ENCODE data around the gene LDAH.

LDAH gene

DNA sequence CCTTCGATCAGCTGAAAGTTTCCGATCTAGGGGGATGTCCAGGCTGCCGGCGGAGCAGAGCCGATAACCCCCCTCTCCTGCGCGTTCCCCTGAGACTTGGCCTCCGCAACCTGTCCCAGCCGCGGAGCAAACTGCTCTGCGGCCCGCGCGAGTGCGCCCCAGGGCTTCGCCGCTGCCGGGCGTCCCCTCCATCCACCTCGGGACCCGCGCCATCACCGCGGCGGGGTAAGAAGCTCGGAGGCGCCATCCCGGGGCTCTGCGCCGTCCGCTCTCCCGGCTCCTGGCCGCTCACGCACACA lies 156.9 kb downstream of the LDAH start:
- no peak for DNase-seq

DNA sequence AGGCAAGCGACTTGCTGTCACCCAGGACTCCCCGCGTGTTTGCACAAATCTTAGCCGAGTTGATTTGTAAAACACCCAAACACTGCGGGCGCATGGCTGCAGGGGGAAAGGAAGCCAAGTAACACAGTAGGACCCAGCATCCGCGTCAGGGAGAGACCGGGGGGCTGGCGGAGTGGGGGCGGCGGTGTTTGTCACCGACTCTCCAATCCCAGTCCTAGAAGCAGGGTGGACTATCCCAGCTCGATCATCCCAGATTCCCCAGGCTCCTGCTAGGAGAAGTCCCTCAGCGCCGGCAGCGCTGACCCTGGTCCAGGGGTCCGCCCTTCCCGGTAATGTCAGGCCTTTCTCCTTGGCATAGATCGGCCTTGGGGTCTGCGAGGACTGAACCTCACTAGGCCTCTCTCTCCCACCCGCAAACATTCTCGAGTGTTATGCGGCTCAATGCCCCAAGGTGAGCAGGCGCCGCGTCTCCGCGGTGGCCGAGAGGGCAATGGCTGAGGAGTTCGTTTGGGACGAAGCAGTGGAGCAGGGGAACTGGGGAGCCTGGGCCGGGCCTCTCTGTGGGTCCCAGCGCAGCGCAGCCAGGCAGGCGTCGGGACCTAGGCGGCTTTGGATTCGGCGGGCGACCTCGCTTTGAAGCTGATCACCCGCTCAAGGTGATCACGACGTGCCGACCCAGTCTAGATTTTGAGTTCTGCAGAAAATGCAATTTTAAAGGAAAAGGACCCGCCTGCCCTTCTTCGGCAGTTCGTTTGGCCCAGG lies 157.5 kb downstream of the LDAH start:
- DNase-seq: no peak

GRCh38 chr2:20664431-20665242 lies 158.3 kb downstream of the LDAH start:
- DNase-seq: no peak

DNA sequence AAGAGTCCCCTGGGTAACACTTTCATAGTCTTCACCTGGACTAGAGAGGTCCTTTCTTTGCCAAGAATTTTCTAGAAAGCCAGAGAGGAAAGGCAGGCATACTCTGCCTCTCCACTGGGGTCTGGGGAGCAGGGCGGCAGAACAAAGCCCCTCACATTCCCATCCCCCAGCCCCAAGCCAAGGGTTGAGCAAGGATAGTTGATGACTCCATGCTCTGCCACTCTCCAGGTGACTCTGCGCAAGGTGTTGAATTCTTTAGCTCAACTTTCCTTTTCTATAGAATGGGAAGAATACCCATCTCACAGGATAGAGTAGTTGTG lies 158.9 kb downstream of the LDAH start:
- no peak for DNase-seq

GRCh38 chr2:20663196-20664070 lies 159.5 kb downstream of the LDAH start:
- DNase-seq: no peak

- no peak for DNase-seq
Observed at GRCh38 chr2:20662308-20662937, 160.5 kb downstream of the LDAH start.

DNA sequence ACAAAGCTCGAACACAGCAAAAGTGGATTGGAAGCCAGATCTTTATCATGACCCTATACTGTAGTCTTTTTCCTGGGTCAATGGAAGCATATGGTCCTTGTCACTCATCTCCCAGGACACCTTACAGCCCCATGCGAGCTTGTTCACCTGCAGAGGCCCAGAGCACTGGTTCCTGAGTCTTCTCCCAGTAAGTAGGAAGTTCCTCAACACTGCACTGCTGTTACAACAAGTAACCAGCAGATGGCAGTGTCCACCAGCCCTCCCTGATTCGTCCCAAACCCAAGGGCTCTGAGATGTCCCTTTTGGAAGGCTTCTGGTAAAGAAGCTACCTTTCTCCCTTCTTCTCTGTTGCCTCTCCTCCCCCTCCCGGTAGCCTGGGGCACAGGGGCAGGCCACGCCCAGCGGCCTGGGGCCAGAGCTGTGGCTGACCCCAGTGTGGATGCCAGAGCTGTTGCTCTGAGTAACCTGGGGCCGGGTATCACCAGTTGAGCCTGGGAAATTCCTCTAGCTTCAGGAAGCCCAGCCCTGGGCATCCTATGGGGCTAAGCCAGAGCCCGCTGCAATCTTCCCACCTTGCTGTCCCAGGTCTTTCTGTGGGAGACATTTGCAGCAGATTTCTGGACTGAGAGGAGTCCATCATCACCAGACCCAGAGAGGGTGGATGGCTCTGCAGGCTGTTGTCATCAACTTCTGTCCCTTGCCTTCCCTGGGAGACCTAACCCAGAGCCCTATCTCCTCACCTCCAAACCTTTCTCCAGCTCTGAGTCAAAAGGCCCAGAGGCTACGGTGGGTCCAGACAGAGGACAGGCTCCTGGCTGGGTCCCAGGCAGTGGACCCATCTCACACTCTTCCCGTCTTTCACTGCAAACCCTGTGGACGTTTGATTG lies 161.2 kb downstream of the LDAH start:
- peak; percentile 80 for DNase-seq

DNA sequence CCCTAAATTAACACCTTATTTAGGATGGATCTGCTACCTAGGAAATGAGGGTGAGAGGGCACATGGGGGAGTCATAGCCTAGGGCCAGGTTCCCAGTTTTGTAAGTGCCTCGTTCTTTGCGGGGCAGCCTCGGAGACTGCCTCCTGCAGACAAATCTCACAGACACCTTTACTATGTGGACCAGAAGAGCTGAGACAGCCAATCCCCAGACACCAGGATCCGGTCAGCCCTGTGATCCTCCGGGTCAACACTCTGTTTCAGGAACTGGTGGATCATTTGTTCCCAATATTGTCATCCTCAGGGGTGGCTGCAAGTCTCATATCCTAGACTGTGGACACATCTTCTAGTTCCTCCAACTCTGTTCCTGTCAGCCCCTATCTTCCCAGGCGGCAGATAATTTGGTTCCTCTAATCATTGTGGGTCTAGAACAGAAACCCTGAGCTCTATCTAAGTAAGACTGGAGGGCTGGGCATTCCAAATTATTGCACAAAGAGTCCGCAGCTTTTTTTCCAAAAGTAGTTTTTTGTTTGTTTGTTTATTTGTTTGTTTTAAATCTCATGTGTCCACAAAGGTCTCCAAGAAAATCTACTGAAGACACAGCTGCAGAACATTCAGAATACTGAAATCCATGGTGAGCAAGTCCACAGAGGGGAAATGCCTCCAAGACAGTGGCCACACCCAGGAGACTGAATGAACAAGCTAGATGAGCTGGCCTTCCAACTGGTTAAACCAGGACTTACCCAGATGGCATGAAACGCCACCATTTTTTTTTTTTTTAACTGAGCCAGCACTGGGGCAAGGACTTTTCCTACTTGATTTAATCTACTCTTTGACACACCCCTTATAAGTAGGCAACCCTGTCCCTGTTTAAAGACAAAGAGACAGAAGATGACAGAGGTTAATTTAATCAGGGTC lies 162.1 kb downstream of the LDAH start:
- DNase-seq: no peak

DNA sequence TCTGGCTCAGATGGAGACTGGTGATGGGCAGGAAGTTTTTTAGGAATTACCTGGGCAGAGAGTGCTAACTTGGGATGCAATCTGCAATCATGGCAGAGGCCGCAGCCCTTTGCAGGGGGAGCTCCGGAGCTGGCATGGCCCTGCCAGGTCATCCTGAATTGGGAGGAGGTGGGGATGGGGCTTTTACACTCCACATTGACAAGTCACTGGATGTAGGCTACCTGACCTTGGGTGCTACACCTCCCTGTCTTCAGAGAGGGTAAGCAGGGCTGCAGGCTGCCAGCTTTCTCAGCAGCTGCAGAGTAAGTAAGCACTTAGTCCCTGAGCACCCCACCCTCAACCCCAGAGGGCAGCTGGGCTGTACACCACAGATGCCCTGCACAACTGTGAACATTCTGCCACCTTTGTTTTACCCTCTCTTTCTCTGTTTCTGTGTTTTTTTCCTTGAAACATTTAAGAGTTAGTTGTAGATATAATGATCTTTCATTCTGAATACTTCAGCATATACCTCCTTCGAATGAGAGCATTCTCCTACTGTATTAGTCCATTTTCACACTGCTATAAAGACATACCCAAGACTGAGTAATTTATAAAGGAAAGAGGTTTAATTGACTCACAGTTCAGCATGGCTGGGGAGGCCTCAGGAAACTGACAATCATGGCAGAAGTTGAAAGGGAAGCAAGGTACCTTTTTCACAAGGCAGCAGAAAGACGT lies 165.2 kb downstream of the LDAH start:
- no peak for DNase-seq

DNA sequence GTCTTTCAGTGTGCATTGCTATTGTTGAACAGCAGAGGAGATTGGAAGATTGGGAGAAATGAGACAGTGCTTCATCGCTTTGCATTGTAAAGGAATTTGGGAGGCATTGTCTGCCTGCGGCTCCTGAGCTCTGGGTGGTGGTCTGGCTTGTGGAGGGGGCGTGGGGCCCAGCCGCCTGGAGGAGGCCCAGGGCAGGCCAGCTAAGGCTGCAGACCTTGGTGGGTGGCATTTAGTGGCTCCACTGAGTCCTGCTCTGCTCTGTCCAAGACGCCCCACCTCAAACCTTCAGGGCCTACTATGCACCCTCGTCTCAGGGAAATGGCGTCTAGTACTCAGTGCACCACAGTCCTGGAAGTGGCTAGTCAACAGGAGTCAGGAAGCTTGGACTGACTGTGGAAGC lies 166.3 kb downstream of the LDAH start:
- no peak for DNase-seq

GRCh38 chr2:20654535-20654813 lies 168.4 kb downstream of the LDAH start:
- DNase-seq: no peak

- DNase-seq: no peak
Observed at GRCh38 chr2:20653695-20654534, 169.0 kb downstream of the LDAH start.

- no peak for DNase-seq
Observed at GRCh38 chr2:20652673-20653575, 170.0 kb downstream of the LDAH start.

DNA sequence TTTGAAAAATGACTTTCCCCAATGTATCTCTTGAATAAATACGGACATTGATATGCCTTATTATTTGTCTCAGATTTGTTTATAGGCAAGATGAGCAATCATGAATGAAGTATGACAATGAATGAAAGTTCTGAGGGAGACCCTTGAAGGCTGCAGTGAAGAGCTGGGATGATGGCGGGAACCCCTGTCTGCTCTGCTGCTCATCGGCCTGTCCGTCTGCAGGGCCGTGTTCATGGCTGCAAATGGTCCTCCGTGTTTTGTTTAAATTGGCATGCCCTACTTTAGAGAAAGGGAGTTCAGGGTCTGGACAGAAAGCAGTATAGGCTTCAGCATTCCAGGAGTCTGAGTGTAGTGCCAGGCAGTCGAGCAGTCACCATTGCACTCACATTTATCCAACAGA lies 170.8 kb downstream of the LDAH start:
- no peak for DNase-seq

GRCh38 chr2:20651731-20652099 lies 171.2 kb downstream of the LDAH start:
- DNase-seq: no peak

- peak; percentile 92 for DNase-seq
Observed at GRCh38 chr2:20650877-20651730, 171.8 kb downstream of the LDAH start, which contains the start of gene HS1BP3. Gene HS1BP3, minus strand, starts transcription at chr2:20651098. Its CDS starts 35 bp downstream, at chr2:20651063.

DNA sequence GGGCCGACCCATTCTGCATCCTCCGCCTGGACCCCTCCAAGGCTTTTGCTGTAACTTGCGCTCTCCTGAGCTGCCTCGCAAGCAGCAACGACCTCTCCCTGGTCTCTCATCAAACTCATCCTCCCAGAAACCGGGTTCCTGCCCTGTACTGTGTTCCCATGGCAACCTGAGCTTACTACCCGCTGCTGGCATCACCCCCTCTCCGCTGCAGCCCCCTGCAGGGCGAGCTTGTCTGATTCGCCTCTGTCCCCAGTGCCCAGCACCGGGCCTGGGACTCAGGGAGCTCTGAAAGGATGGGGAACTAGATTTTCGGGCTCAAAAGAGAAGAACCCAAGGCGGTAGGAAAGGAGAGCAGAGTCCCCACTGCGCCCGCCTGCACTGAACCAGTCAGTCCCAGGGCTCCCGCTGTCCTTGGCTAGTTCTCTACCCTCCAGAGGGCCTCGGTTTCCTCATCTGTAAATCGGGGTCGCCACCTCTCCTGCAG lies 172.5 kb downstream of the LDAH start:
- DNase-seq: peak; percentile 44
